ENCODE data around the gene KCTD12.
"Not testable (repeated sequence)": the region's sequence is repeated elsewhere in the genome, so short reads cannot be mapped to it uniquely, and the experiment has no call there.

The KCTD12 gene

GRCh38 chr13:76886292-76887075 is at the start of gene KCTD12:
Gene KCTD12 (minus strand): TSS chr13:76886405. CDS start chr13:76886148, 257 bp downstream.
- no peak for DNase-seq

GRCh38 chr13:76934671-76935070 is 48.5 kb upstream of the KCTD12 start:
- no peak for DNase-seq

- no peak for DNase-seq
Observed at GRCh38 chr13:76932076-76932475, 45.9 kb upstream of the KCTD12 start.

GRCh38 chr13:76929851-76930374 is 43.7 kb upstream of the KCTD12 start:
- DNase-seq, result no peak

GRCh38 chr13:76929320-76929719 is 43.1 kb upstream of the KCTD12 start:
- no peak for DNase-seq

- no peak for DNase-seq
Observed at GRCh38 chr13:76928456-76928855, 42.3 kb upstream of the KCTD12 start.

GRCh38 chr13:76927955-76928354 is 41.8 kb upstream of the KCTD12 start:
- no peak for DNase-seq

- DNase-seq, result no peak
Observed at GRCh38 chr13:76925115-76925514, 38.9 kb upstream of the KCTD12 start.

- no peak for DNase-seq
Observed at GRCh38 chr13:76921516-76921915, 35.3 kb upstream of the KCTD12 start.

- not testable (repeated sequence) for DNase-seq
Observed at GRCh38 chr13:76917755-76918481, 31.7 kb upstream of the KCTD12 start.

- no peak for DNase-seq
Observed at GRCh38 chr13:76917095-76917494, 30.9 kb upstream of the KCTD12 start.

- no peak for DNase-seq
Observed at GRCh38 chr13:76913898-76914297, 27.7 kb upstream of the KCTD12 start.

GRCh38 chr13:76912476-76912875 is 26.3 kb upstream of the KCTD12 start:
- no peak for DNase-seq

- DNase-seq, result no peak
Observed at GRCh38 chr13:76904507-76904906, 18.3 kb upstream of the KCTD12 start.

- peak; percentile 14 for DNase-seq
Observed at GRCh38 chr13:76903544-76904162, 17.4 kb upstream of the KCTD12 start.

GRCh38 chr13:76899066-76899465 is 12.9 kb upstream of the KCTD12 start:
- DNase-seq, result not testable (repeated sequence)

- DNase-seq, result not testable (repeated sequence)
Observed at GRCh38 chr13:76897171-76897570, 11.0 kb upstream of the KCTD12 start.

GRCh38 chr13:76894401-76895110 is 8.4 kb upstream of the KCTD12 start:
- DNase-seq, result no peak

- DNase-seq, result no peak
Observed at GRCh38 chr13:76892488-76892887, 6.3 kb upstream of the KCTD12 start.

GRCh38 chr13:76890021-76890420 is 3.8 kb upstream of the KCTD12 start:
- no peak for DNase-seq

GRCh38 chr13:76889254-76889653 is 3.0 kb upstream of the KCTD12 start:
- DNase-seq, result no peak

GRCh38 chr13:76888421-76888820 is 2.2 kb upstream of the KCTD12 start:
- no peak for DNase-seq

GRCh38 chr13:76887076-76887563 is 915 bp upstream of the KCTD12 start:
- no peak for DNase-seq

All from DMS79 (cell line).